ENCODE measurements around the gene CDK16. TPM values are rescaled to one million over a fixed set of nuclear protein-coding genes. Genes with fewer than 3 reads are reported as not detected.

Gene CDK16
- total and polyA plus RNA-seq, 9 of the 15 experiments (the other 6 are each of a cell fraction or from before 2014, with no cell fraction given), result 3.9 to 104 (median 57.5) TPM

GRCh38 chrX:47272013-47272408 is 53.5 kb downstream of the CDK16 start (continued):
- no peak for TF ChIP-seq ZBTB2 (IDR thresholded peaks at IDR 0.05)
- TF ChIP-seq ZNF449 (CRISPR knock-in tag; IDR thresholded peaks at IDR 0.05), result no peak
- no peak for TF ChIP-seq PTTG1 (tag; IDR thresholded peaks at IDR 0.05; ENCODE audit: low read depth)
- no peak for TF ChIP-seq SPI1 (IDR thresholded peaks at IDR 0.05; ENCODE audit: borderline replicate concordance, low read depth, low read length)
- no peak for TF ChIP-seq ZNF3 (CRISPR knock-in tag; IDR thresholded peaks at IDR 0.05)
- TF ChIP-seq PTRF (tag; IDR thresholded peaks at IDR 0.05), result no peak

GRCh38 chrX:47273011-47273730 is 54.7 kb downstream of the CDK16 start:
- Histone ChIP-seq H2AFZ (ENCODE audit: low read depth, low read length) (no peak overlapping the region), H3K4me3 (no peak overlapping the region), H3K27ac (ENCODE audit: extremely low read depth, low read depth, low read length) (no peak overlapping the region), H3K36me3 (ENCODE audit: control insufficient read depth, insufficient read depth, low read length) (no peaks in the 10 kb centered on the region), H3K4me1 (replicated peaks in 1 of 2; ENCODE audit: control insufficient read depth in 2 of 2, insufficient read depth in 2 of 2, low read length in 2 of 2) (no peaks in the 10 kb centered on the region), H3K9ac (ENCODE audit: insufficient read depth in 1 of 2, low read depth in 2 of 2, low read length in 2 of 2) (no peak overlapping the region), H3K27me3 (ENCODE audit: control insufficient read depth in 2 of 2, insufficient read depth in 2 of 2, low read length in 2 of 2) (peaks cover 2 to 18% of the 10 kb centered on the region in 2 experiments; a peak in 3 of 5 replicates), H4K20me1 (replicated peaks; ENCODE audit: control insufficient read depth, insufficient read depth, low read length) (no peaks in the 10 kb centered on the region), H3K79me2 (ENCODE audit: control insufficient read depth, insufficient read depth, low read length) (no peaks in the 10 kb centered on the region), H3K4me2 (ENCODE audit: insufficient read depth, low read length) (no peak overlapping the region), H3K9me3 (replicated peaks; ENCODE audit: control insufficient read depth, insufficient read depth, low read depth, low read length) (no peaks in the 10 kb centered on the region), H3K9me1 (ENCODE audit: control insufficient read depth, insufficient read depth, low read length) (no peaks in the 10 kb centered on the region)
- CTCF ChIA-PET (ENCODE audit: low intra/inter-chr PET ratio), result no interaction called here
- FAIRE-seq, result no peak
- intact Hi-C loops (cut with micrococcal nuclease), result no loop called here
- POLR2A ChIA-PET, result no interaction called here
- in situ Hi-C loops (cut with MboI), result no loop called here
- DNase-seq (ENCODE audit: extremely low read depth in 1 of 4, low spot score in 3 of 4), result no peak
- BruUV-seq (replicated peaks), result no TSS peak
- 0% methylated on average over 6 of the region's 7 CpGs for WGBS (ENCODE audit: insufficient coverage, low coverage, missing lambda C conversion rate)
- no peak for ATAC-seq
- no peak for TF ChIP-seq ZNF280A (IDR thresholded peaks at IDR 0.05; ENCODE audit: low read depth, partially characterized antibody)
- TF ChIP-seq BRD4 (IDR thresholded peaks at IDR 0.05), result no peak
- TF ChIP-seq SETDB1 (IDR thresholded peaks at IDR 0.05; ENCODE audit: low read length), result no peak
- TF ChIP-seq ZZZ3 (IDR thresholded peaks at IDR 0.05), result no peak
- TF ChIP-seq ZNF518B (CRISPR knock-in tag; IDR thresholded peaks at IDR 0.05), result no peak
